Smooth muscle cell (in vitro differentiated cells): ENCODE data around the gene XYLT1. TPM values are rescaled to one million over a fixed set of nuclear protein-coding genes. Genes with fewer than 3 reads are reported as not detected.

Experiments
- DNase-seq: peaks from one replicate; lab custom pipeline; 2025; ENCODE audit not compliant: unreplicated experiment; lab: John Stamatoyannopoulos, UW
- H2AFZ ChIP-seq: fragments of 200-600 bp; sonication (generic); 2 replicates; pipeline ENCODE4 v1.6.0; 2016; ENCODE audit warnings: antibody characterized with exemption, low read depth, mild to moderate bottlenecking
- H3F3A ChIP-seq: fragments of 200-600 bp; sonication (generic); 2 replicates; pipeline ENCODE4 v1.6.0; 2017; ENCODE audit warnings: antibody characterized with exemption, low read depth
- H3K27ac ChIP-seq: fragments of 200-600 bp; sonication (generic); 2 replicates; pipeline ENCODE4 v1.5.1; 2016; ENCODE audit warnings: low read depth, mild to moderate bottlenecking
- H3K27me3 ChIP-seq: fragments of 200-600 bp; sonication (generic); 2 replicates; pipeline ENCODE4 v1.6.1; 2016; ENCODE audit warnings: low read depth, mild to moderate bottlenecking
- H3K36me3 ChIP-seq: fragments of 200-600 bp; sonication (generic); 2 replicates; pipeline ENCODE4 v1.5.1; 2016; ENCODE audit warnings: low read depth
- H3K4me1 ChIP-seq: fragments of 200-600 bp; sonication (generic); 2 replicates; pipeline ENCODE4 v1.5.1; 2016; ENCODE audit warnings: low read depth
- H3K4me2 ChIP-seq: fragments of 200-600 bp; sonication (generic); 2 replicates; pipeline ENCODE4 v1.6.0; 2016; ENCODE audit warnings: mild to moderate bottlenecking
- H3K4me3 ChIP-seq: fragments of 200-600 bp; sonication (generic); 2 replicates; pipeline ENCODE4 v1.5.1; 2016; ENCODE audit warnings: mild to moderate bottlenecking
- H3K79me2 ChIP-seq: fragments of 200-600 bp; sonication (generic); 2 replicates; pipeline ENCODE4 v1.6.0; 2016; ENCODE audit warnings: low read depth, mild to moderate bottlenecking
- H3K9ac ChIP-seq: fragments of 200-600 bp; sonication (generic); 2 replicates; pipeline ENCODE4 v1.6.0; 2016; ENCODE audit warnings: low read depth
- H3K9me3 ChIP-seq: fragments of 200-600 bp; sonication (generic); replicated peaks from 2 replicates; pipeline ENCODE4 v1.5.1; 2016; ENCODE audit warnings: low read depth
- H4K20me1 ChIP-seq: fragments of 200-600 bp; sonication (generic); 2 replicates; pipeline ENCODE4 v1.6.0; 2016; ENCODE audit warnings: low read depth
- WGBS: methylation state at CpG from one replicate; pipeline ENCODE4 v1.1.7; 2016; ENCODE audit warnings: low lambda C conversion rate; 5-methylcytosine and 5-hydroxymethylcytosine counted together
- polyA plus RNA-seq: library from polyadenylated mRNA; unstranded; fragments of >200 nt; fragmentation: Nextera tagmentation; extraction: Ambion mirVana; gene quantifications from 2 replicates; pipeline ENCODE4 v1.2.1, GENCODE V29; 2016
- total RNA-seq: library from RNA; depleted of rRNA; stranded (reverse); fragments of >200 nt; gene quantifications from 2 replicates; pipeline ENCODE4 v1.2.3, GENCODE V29; 2014
- TF ChIP-seq, protein P1 (sequence below): fragments of 200-600 bp; sonication (generic); IDR thresholded peaks from 2 replicates; pipeline ENCODE4 v1.5.1; 2017; ENCODE audit warnings: borderline replicate concordance, mild to moderate bottlenecking, antibody characterized with exemption; ENCODE audit not compliant: insufficient read depth, poor library complexity, severe bottlenecking

The XYLT1 gene
- total and polyA plus RNA-seq, 2 experiments from 2014 or later = 9.5 to 19.9 TPM

- no peak overlapping the region for H3K4me2 ChIP-seq
- H3K36me3 ChIP-seq = no peaks in the 10 kb centered on the region
- TF ChIP-seq, protein P1, sequence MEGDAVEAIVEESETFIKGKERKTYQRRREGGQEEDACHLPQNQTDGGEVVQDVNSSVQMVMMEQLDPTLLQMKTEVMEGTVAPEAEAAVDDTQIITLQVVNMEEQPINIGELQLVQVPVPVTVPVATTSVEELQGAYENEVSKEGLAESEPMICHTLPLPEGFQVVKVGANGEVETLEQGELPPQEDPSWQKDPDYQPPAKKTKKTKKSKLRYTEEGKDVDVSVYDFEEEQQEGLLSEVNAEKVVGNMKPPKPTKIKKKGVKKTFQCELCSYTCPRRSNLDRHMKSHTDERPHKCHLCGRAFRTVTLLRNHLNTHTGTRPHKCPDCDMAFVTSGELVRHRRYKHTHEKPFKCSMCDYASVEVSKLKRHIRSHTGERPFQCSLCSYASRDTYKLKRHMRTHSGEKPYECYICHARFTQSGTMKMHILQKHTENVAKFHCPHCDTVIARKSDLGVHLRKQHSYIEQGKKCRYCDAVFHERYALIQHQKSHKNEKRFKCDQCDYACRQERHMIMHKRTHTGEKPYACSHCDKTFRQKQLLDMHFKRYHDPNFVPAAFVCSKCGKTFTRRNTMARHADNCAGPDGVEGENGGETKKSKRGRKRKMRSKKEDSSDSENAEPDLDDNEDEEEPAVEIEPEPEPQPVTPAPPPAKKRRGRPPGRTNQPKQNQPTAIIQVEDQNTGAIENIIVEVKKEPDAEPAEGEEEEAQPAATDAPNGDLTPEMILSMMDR = no peak
- no peak overlapping the region for H2AFZ ChIP-seq
- 72% methylated on average over 8 of the region's 8 CpGs for WGBS
- peaks cover 5% of the 10 kb centered on the region for H3F3A ChIP-seq
- H3K9me3 ChIP-seq = no peaks in the 10 kb centered on the region
- no peaks in the 10 kb centered on the region for H4K20me1 ChIP-seq
- no peak for DNase-seq
- no peaks in the 10 kb centered on the region for H3K79me2 ChIP-seq
- H3K4me1 ChIP-seq = peaks cover 3% of the 10 kb centered on the region
- no peak overlapping the region for H3K4me3 ChIP-seq
- H3K27me3 ChIP-seq = no peaks in the 10 kb centered on the region
- H3K27ac ChIP-seq = no peak overlapping the region
- no peak overlapping the region for H3K9ac ChIP-seq
These were observed 299.3 kb downstream of the XYLT1 start for GRCh38 chr16:17171250-17172143.

DNA sequence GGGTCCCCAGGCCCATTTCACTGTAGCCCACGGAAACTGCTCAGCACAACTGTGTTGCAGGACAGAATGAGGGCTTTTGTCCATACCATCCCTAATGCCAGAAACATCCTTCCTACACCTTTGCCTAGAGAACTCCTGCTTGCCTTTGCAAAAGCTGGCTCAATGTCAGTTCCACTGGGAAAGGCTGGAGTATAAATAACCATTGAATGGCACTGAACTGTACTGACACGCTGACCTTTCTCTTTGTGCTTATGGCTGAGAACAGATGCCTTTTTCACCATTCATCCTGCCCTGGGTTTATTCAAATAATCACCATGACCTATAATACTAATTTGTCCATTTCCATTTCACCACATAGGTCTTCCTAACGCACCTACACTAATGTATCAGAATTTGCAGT, 300.3 kb downstream of the XYLT1 start:
- no peaks in the 10 kb centered on the region for H3K36me3 ChIP-seq
- no peak overlapping the region for H3K9ac ChIP-seq
- no peak overlapping the region for H2AFZ ChIP-seq
- H4K20me1 ChIP-seq = no peaks in the 10 kb centered on the region
- no peak overlapping the region for H3K4me3 ChIP-seq
- TF ChIP-seq, protein P1 = no peak
- no peaks in the 10 kb centered on the region for H3K27me3 ChIP-seq
- H3K4me2 ChIP-seq = no peak overlapping the region
- 98% methylated on average over 3 of the region's 3 CpGs for WGBS
- DNase-seq = no peak
- peaks cover 3% of the 10 kb centered on the region for H3K4me1 ChIP-seq
- H3F3A ChIP-seq = no peaks in the 10 kb centered on the region
- H3K27ac ChIP-seq = no peak overlapping the region
- H3K79me2 ChIP-seq = no peaks in the 10 kb centered on the region
- no peaks in the 10 kb centered on the region for H3K9me3 ChIP-seq

- Histone ChIP-seq H4K20me1 (no peaks in the 10 kb centered on the region), H3K27me3 (no peaks in the 10 kb centered on the region), H3K36me3 (no peaks in the 10 kb centered on the region), H3K27ac (no peak overlapping the region), H2AFZ (no peak overlapping the region), H3K79me2 (no peaks in the 10 kb centered on the region), H3K9ac (no peak overlapping the region), H3K4me1 (peaks cover 3% of the 10 kb centered on the region), H3F3A (no peaks in the 10 kb centered on the region), H3K9me3 (no peaks in the 10 kb centered on the region), H3K4me2 (no peak overlapping the region), H3K4me3 (no peak overlapping the region)
- TF ChIP-seq, protein P1 = no peak
- WGBS = 97% methylated on average over 5 of the region's 5 CpGs
- no peak for DNase-seq
These were observed 302.6 kb downstream of the XYLT1 start for GRCh38 chr16:17168181-17168580.
